ENCODE data around the gene RASA3.

Gene RASA3

DNA sequence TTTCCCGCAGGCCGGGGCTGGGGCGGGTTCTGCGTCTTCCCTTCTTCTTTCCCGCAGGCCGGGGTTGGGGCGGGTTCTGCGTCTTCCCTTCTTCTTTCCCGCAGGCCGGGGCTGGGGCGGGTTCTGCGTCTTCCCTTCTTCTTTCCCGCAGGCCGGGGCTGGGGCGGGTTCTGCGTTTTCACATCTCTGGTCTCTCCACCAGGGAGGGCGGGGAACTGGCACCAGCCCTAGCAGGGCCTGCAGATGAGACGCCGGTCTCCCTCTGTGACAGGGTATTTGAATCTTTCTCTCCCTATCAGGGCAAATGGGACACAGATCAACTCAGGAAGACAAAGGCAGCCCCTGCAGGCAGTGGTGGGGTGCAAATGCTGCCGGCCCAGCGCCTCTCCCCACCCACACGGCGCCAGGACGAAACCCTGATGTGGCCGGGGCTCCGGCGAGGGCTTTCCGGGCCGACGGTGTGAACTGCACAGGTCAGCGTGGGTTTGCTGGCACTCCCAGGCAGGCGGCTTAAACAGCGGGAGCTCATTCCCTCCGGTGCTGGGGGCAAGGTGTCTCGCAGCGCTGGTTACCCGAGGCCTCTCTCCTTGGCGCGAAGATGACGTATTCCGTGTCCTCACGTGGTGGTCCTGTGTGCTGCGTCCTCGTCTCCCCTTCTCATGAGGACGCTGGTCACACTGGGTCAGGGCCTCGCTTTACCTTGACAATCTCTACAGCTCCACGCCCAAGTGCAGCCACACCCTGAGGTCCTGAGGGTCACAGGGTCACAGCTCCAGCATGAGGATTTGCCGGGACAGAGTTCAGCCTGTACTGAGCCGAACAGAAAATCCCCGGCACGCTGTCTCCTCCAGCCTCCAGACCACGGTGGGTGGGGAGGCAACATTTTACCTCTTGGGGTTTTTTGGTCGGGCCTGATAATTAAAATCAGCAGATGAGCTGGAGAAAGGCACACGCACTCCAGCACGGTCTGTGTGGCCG, 157.8 kb downstream of the RASA3 start:
- Mint-ChIP-seq H3K36me3 (ENCODE audit: low read depth) (peaks cover 12% of the 10 kb centered on the region), H3K27ac (no peak overlapping the region), H3K9me3 (no peaks in the 10 kb centered on the region), H3K4me1 (peaks cover 10% of the 10 kb centered on the region), H3K4me3 (no peak overlapping the region), H3K27me3 (ENCODE audit: low read depth, poor library complexity) (no peaks in the 10 kb centered on the region)
- TF ChIP-seq, protein P1, sequence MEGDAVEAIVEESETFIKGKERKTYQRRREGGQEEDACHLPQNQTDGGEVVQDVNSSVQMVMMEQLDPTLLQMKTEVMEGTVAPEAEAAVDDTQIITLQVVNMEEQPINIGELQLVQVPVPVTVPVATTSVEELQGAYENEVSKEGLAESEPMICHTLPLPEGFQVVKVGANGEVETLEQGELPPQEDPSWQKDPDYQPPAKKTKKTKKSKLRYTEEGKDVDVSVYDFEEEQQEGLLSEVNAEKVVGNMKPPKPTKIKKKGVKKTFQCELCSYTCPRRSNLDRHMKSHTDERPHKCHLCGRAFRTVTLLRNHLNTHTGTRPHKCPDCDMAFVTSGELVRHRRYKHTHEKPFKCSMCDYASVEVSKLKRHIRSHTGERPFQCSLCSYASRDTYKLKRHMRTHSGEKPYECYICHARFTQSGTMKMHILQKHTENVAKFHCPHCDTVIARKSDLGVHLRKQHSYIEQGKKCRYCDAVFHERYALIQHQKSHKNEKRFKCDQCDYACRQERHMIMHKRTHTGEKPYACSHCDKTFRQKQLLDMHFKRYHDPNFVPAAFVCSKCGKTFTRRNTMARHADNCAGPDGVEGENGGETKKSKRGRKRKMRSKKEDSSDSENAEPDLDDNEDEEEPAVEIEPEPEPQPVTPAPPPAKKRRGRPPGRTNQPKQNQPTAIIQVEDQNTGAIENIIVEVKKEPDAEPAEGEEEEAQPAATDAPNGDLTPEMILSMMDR (IDR thresholded peaks at IDR 0.05) = no peak
- no peak for DNase-seq

DNA sequence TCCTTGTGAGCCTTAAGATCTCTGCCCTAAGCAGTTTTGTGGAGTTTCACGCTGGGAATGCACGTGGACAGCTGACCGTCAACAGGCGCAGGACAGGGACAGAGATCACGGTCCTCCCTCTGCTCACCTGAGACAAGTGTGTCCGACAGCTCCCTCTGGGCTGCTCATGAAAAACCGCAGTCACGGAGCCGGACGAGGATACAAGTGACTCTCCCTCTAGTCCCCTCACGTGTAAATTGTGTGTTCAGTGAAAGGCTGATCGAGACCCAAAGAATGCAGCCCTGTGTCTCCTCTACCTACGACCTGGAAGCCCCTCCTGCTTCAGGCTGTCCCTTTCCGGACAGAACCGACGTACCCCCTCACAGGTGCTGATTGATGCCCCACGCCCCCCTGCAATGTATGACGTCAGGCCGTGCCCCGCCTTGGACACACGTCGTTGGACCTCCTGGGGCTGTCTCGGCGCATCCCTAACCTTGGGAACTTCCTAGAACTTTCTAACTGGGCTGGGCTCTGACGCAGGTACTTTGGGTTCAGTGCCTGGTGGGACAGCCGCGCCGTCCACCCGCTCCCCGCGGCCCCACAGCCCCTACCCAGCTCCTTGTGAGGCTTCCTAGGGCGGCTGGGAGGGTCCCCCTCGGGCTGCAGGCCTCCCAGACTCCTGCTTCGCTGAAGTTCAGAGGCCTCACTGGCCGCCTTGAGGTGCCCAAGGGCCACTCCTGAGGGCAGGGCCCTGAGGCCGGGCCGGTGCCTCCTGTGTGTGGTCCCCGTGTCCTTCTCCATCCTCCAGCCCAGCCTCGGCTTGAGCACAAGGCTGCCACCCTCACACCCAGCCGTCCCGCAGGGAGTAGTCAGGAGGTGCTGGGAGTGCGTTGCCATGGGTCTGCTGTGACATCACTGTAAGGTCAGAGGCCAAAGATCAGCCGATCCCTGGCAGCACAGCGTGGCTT, 158.9 kb downstream of the RASA3 start, which contains the start of gene C13orf46:
Gene C13orf46, minus strand, starts transcription at position 859 of the 947 bp plus-strand sequence. Its CDS starts 79 bp downstream, at position 780.
- H3K4me1 Mint-ChIP-seq = peaks cover 10% of the 10 kb centered on the region
- TF ChIP-seq, protein P1 (IDR thresholded peaks at IDR 0.05) = no peak
- peaks cover 4% of the 10 kb centered on the region for H3K36me3 Mint-ChIP-seq (ENCODE audit: low read depth)
- no peak within 1 kb of the TSS for H3K4me3 Mint-ChIP-seq
- peak within 1 kb of the TSS; percentile 91 for H3K27ac Mint-ChIP-seq
- DNase-seq = peak; percentile 26
- H3K9me3 Mint-ChIP-seq = peaks cover 2% of the 10 kb centered on the region
- H3K27me3 Mint-ChIP-seq (ENCODE audit: low read depth, poor library complexity) = no peaks in the 10 kb centered on the region

- Mint-ChIP-seq H3K27ac (no peak overlapping the region), H3K36me3 (ENCODE audit: low read depth) (peaks cover 4% of the 10 kb centered on the region), H3K27me3 (ENCODE audit: low read depth, poor library complexity) (no peaks in the 10 kb centered on the region), H3K9me3 (peaks cover 4% of the 10 kb centered on the region), H3K4me3 (no peak overlapping the region), H3K4me1 (peaks cover 10% of the 10 kb centered on the region)
- TF ChIP-seq, protein P1 (IDR thresholded peaks at IDR 0.05) = no peak
- DNase-seq = no peak
Observed at GRCh38 chr13:113972451-113973217, 159.8 kb downstream of the RASA3 start.

DNA sequence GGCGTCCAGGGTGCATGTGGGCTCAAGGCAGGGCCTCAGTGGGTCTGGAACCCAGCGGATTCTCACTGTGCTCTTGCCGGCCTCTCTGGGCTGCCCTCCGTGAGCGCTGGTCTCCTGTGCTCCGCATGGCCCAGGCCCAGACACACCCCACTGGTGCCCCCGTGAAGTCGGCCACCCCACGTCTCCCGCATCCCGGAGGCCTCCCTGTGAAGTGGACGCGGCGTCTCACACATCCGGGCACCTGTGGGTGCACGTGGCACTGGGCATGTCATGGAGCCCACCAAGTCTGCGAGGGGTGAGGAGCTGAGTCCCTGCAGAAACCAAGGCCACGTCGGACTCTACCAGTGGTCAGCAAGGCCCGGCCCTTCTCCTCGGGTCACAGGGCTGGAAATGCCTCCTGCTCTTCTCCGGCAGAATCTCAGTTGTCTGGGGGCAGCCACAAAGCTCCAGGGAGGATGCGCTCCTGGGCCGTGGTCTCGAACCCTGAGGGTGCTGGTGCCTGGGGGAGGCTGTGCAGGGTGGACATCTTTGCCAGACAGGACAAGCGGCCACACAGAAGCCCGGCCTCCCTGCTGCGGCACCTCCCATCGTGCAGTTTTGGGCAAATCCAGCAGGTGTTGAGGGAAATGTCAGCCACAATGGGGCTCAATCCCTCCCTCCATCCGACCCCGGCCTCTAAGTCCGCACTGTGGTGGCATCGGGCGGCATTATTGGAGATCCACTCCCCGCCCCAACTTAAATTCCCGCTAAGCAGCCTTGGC, 160.8 kb downstream of the RASA3 start:
- Mint-ChIP-seq H3K9me3 (peaks cover 4% of the 10 kb centered on the region), H3K4me1 (peaks cover 10% of the 10 kb centered on the region), H3K27ac (no peak overlapping the region), H3K36me3 (ENCODE audit: low read depth) (peaks cover 4% of the 10 kb centered on the region), H3K27me3 (ENCODE audit: low read depth, poor library complexity) (no peaks in the 10 kb centered on the region), H3K4me3 (no peak overlapping the region)
- no peak for DNase-seq
- TF ChIP-seq, protein P1 (IDR thresholded peaks at IDR 0.05) = no peak
